GM21786 (cell line): ENCODE measurements around the gene ANXA10.

ENCODE experiments used
- ATAC-seq: cut with Tn5 transposase; IDR thresholded peaks from one replicate; pipeline ENCODE4 v1.9.1; 2021; ENCODE audit not compliant: unreplicated experiment

Gene ANXA10

DNA sequence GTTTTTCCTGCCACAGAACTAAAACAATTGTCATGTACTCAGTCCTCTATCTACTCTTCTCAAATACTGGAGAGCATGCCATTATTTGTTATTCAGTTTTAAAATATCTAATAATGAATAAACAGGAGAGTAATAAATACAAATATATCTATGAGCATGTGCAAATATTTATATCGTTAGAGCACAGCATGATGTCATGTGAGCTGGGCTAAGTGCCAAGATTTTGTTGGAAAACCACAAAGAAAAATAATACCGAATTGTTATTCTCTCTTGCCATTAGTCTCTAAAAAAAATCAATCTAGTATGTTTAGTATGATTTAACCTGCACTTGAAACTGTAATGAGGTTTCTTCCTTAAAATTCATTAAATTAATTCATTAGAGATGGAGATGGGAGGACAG, 129.0 kb downstream of the ANXA10 start:
- no peak for ATAC-seq
